Measurements from ENCODE around the gene TXNRD1.
A peak's percentile ranks its signal among the peaks of the same experiment; 100 is the strongest.
"Not testable (repeated sequence)": the region's sequence is repeated elsewhere in the genome, so short reads cannot be mapped to it uniquely, and the experiment has no call there.

The TXNRD1 gene

GRCh38 chr12:104376650-104377513, 161.3 kb downstream of the TXNRD1 start:
- no peak for DNase-seq

GRCh38 chr12:104377514-104377812, 161.9 kb downstream of the TXNRD1 start:
- no peak for DNase-seq

- DNase-seq, result no peak
These were observed 162.8 kb downstream of the TXNRD1 start for GRCh38 chr12:104378427-104378826.

- no peak for DNase-seq
These were observed 165.8 kb downstream of the TXNRD1 start for GRCh38 chr12:104381341-104381730.

- peak; percentile 59 for DNase-seq
These were observed 166.3 kb downstream of the TXNRD1 start for GRCh38 chr12:104381731-104382480.

GRCh38 chr12:104384141-104384880, 168.7 kb downstream of the TXNRD1 start:
- DNase-seq, result no peak

- DNase-seq, result no peak
These were observed 169.9 kb downstream of the TXNRD1 start for GRCh38 chr12:104385510-104385909.

GRCh38 chr12:104386461-104386860, 170.9 kb downstream of the TXNRD1 start:
- no peak for DNase-seq

- no peak for DNase-seq
These were observed 171.6 kb downstream of the TXNRD1 start for GRCh38 chr12:104387190-104387589.

GRCh38 chr12:104394086-104394485, 178.5 kb downstream of the TXNRD1 start:
- not testable (repeated sequence) for DNase-seq
